ENCODE results near the gene PDE10A. TPM values are rescaled to one million over a fixed set of nuclear protein-coding genes. Genes with fewer than 3 reads are reported as not detected.

The PDE10A gene
- polyA plus RNA-seq, 3 donors, result not detected

DNA sequence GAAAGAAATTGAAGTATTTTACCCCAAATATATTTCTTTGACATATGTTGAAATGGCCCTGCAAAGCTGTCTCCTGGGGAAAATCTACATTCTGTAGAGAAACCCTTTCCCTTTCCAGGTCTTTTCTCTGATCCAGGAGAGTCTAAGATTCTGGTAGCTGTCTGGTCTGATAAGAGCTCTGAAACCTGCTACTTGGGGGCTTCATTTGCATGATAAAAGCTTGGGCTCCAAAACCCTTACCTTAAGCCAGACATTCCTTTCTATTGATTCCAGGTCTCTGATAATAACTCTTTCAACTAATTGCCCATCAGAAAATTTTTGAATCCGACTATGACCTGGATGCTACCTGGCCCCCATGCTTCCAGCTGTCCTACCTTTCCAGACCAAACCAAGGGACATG, 184.5 kb downstream of the PDE10A start:
- Mint-ChIP-seq H3K4me1 (no peaks in the 10 kb centered on the region), H3K36me3 (no peaks in the 10 kb centered on the region), H3K27ac (no peak overlapping the region), H3K27me3 (ENCODE audit: low read depth in 3 of 3) (peaks cover 0 to 3% (median 2%) of the 10 kb centered on the region in 3 donors), H3K9me3 (no peaks in the 10 kb centered on the region), H3K4me3 (no peak overlapping the region)
- Histone ChIP-seq H2AFZ (ENCODE audit: insufficient read depth, low read depth, low read length, poor library complexity, severe bottlenecking) (no peak overlapping the region), H3K27ac (ENCODE audit: low read depth in 1 of 2, low read length in 2 of 2) (no peak overlapping the region), H3K9me3 (replicated peaks in 1 of 2; ENCODE audit: control insufficient read depth in 1 of 2, insufficient read depth in 1 of 2, low read length in 2 of 2) (no peaks in the 10 kb centered on the region), H3K79me2 (ENCODE audit: insufficient read depth, low read length) (no peaks in the 10 kb centered on the region), H3K27me3 (ENCODE audit: control insufficient read depth in 2 of 2, insufficient read depth in 2 of 2, low read length in 2 of 2) (no peaks in the 10 kb centered on the region), H3K4me2 (replicated peaks; ENCODE audit: extremely low read depth, low read length, poor library complexity, severe bottlenecking) (no peak overlapping the region), H3K4me3 (replicated peaks in 1 of 3; ENCODE audit: low read depth in 2 of 3, low read length in 3 of 3) (no peak overlapping the region), H3K36me3 (replicated peaks in 1 of 2; ENCODE audit: control insufficient read depth in 1 of 2, insufficient read depth in 2 of 2, low read length in 2 of 2) (no peaks in the 10 kb centered on the region), H3K4me1 (ENCODE audit: control insufficient read depth in 1 of 2, insufficient read depth in 2 of 2, low read length in 2 of 2) (no peaks in the 10 kb centered on the region), H4K20me1 (ENCODE audit: insufficient read depth, low read length) (no peaks in the 10 kb centered on the region), H3K9ac (ENCODE audit: insufficient read depth, low read length, poor library complexity, severe bottlenecking) (no peak overlapping the region)
- DNase-seq, result no peak
- TF ChIP-seq CTCF (IDR thresholded peaks at IDR 0.05), result no peak
- 100% methylated on average over 1 of the region's 1 CpG for WGBS (ENCODE audit: insufficient coverage)
- intact Hi-C loops (cut with micrococcal nuclease), result no loop called here

- no peak overlapping the region for H3K4me3 ChIP-seq (replicated peaks in 1 of 3; ENCODE audit: low read depth in 2 of 3, low read length in 3 of 3)
- H3K9me3 ChIP-seq (replicated peaks in 1 of 2; ENCODE audit: control insufficient read depth in 1 of 2, insufficient read depth in 1 of 2, low read length in 2 of 2), result peaks cover 0 to 5% of the 10 kb centered on the region in 2 donors
- intact Hi-C loops (cut with micrococcal nuclease), result no loop called here
- no peak overlapping the region for H2AFZ ChIP-seq (ENCODE audit: insufficient read depth, low read depth, low read length, poor library complexity, severe bottlenecking)
- TF ChIP-seq CTCF (IDR thresholded peaks at IDR 0.05), result no peak
- H3K9ac ChIP-seq (ENCODE audit: insufficient read depth, low read length, poor library complexity, severe bottlenecking), result no peak overlapping the region
- no peak overlapping the region for H3K4me2 ChIP-seq (replicated peaks; ENCODE audit: extremely low read depth, low read length, poor library complexity, severe bottlenecking)
- no peak overlapping the region for H3K27ac Mint-ChIP-seq
- 86% methylated on average over 1 of the region's 4 CpGs for WGBS (ENCODE audit: insufficient coverage)
- H3K36me3 Mint-ChIP-seq, result no peaks in the 10 kb centered on the region
- H3K27me3 Mint-ChIP-seq (ENCODE audit: low read depth in 3 of 3), result no peaks in the 10 kb centered on the region
- H3K4me1 Mint-ChIP-seq, result no peaks in the 10 kb centered on the region
- H3K4me1 ChIP-seq (ENCODE audit: control insufficient read depth in 1 of 2, insufficient read depth in 2 of 2, low read length in 2 of 2), result no peaks in the 10 kb centered on the region
- no peak overlapping the region for H3K27ac ChIP-seq (ENCODE audit: low read depth in 1 of 2, low read length in 2 of 2)
- H3K27me3 ChIP-seq (ENCODE audit: control insufficient read depth in 2 of 2, insufficient read depth in 2 of 2, low read length in 2 of 2), result no peaks in the 10 kb centered on the region
- no peaks in the 10 kb centered on the region for H3K79me2 ChIP-seq (ENCODE audit: insufficient read depth, low read length)
- DNase-seq, result no peak
- H4K20me1 ChIP-seq (ENCODE audit: insufficient read depth, low read length), result no peaks in the 10 kb centered on the region
- H3K4me3 Mint-ChIP-seq, result no peak overlapping the region
- H3K36me3 ChIP-seq (replicated peaks in 1 of 2; ENCODE audit: control insufficient read depth in 1 of 2, insufficient read depth in 2 of 2, low read length in 2 of 2), result no peaks in the 10 kb centered on the region
- peaks cover 0 to 3% (median 2%) of the 10 kb centered on the region in 7 donors for H3K9me3 Mint-ChIP-seq
These were observed 193.6 kb downstream of the PDE10A start for GRCh38 chr6:165469483-165469882.

Data from CD14-positive monocyte (primary cell).